Prostate gland (tissue), 2 donors: ENCODE data around the gene KCTD17. TPM values are rescaled to one million over a fixed set of nuclear protein-coding genes. Genes with fewer than 3 reads are reported as not detected.

ENCODE experiments used
- DNase-seq: peaks from one replicate; pipeline ENCODE4 v3.0.0-alpha.2; 2019; ENCODE audit warnings: low spot score
- H3K27ac ChIP-seq, 2 donors: fragments of 200-600 bp; sonication (generic); 2 replicates each; pipeline ENCODE4 v1.5.1; 2017 to 2019
- H3K27me3 ChIP-seq: fragments of 200-600 bp; sonication (generic); replicated peaks from 2 replicates; pipeline ENCODE4 v1.5.1; 2019; ENCODE audit not compliant: insufficient read depth
- H3K36me3 ChIP-seq, 2 donors: fragments of 200-600 bp; sonication (generic); 1 replicate in 1 of 2; 2 replicates in 1 of 2; pipeline versions ENCODE4 v1.5.1 to v1.8.1; 2017 to 2019
- H3K4me1 ChIP-seq: fragments of 200-600 bp; sonication (generic); replicated peaks from 2 replicates; pipeline ENCODE4 v1.5.1; 2019
- H3K4me3 ChIP-seq, 2 donors: fragments of 200-600 bp; sonication (generic); 2 replicates each; pipeline ENCODE4 v1.5.1; 2017 to 2019
- H3K9me3 ChIP-seq: fragments of 200-600 bp; sonication (generic); 2 replicates; pipeline ENCODE4 v1.5.1; 2017
- POLR2A ChIP-seq: fragments of 450-650 bp; IDR thresholded peaks from one replicate; pipeline ENCODE4 v1.6.1; 2016; ENCODE audit warnings: antibody characterized with exemption, mild to moderate bottlenecking
- POLR2AphosphoS5 ChIP-seq: sonication (generic); formaldehyde crosslinking; IDR thresholded peaks from one replicate; pipeline ENCODE4 v1.6.1; 2017; ENCODE audit warnings: antibody characterized with exemption
- WGBS: methylation state at CpG from one replicate; pipeline ENCODE4 v1.1.5; 2018; 5-methylcytosine and 5-hydroxymethylcytosine counted together
- intact Hi-C: fragments of 100-400 bp; cut with DNase I; formaldehyde crosslinking; loops from one replicate; pipeline ENCODE4 v1.14.2; 2022
- total RNA-seq, 2 donors: library from RNA; depleted of rRNA; stranded (reverse); fragments of >200 nt; gene quantifications; one replicate each; pipeline ENCODE4 v1.1.0, GENCODE V29; 2016
- TF ChIP-seq, protein P1 (sequence below), 4 experiments: fragments of 200-600 bp in 2 of 4; fragments of 450-650 bp in 2 of 4; sonication (generic) in 2 of 4; IDR thresholded peaks; 1 replicate in 3 of 4; 2 replicates in 1 of 4; pipeline ENCODE4 v1.5.1; 2016 to 2019; ENCODE audit warnings: antibody characterized with exemption in 4 of 4, mild to moderate bottlenecking in 2 of 4, moderate library complexity in 2 of 4

Gene KCTD17
- total RNA-seq, 2 donors from 2014 or later, result 7.8 to 32.4 TPM

DNA sequence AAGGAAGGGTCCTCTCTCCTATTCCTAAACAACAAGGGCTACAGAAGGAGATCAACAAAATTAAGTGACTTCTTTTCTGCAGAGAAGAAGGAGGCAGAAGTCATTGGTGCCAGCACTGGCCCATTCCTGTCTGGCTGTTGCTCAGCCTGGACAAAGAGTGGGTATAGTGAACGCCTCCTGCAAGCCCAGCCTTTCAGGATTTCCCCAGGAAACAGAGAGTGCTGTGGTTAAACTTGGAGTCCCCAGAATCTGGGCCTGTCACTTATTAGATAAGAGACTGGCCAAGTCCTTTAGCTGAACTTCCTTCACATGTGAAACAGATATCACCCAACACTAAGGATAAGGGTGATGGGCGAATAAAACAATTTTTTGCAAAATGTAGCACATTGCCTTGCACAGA is 43.2 kb upstream of the KCTD17 start:
- 77% methylated on average over 2 of the region's 2 CpGs for WGBS
- no peaks in the 10 kb centered on the region for H3K9me3 ChIP-seq
- no peaks in the 10 kb centered on the region for H3K36me3 ChIP-seq
- H3K4me3 ChIP-seq, result no peak overlapping the region
- no peak overlapping the region for H3K27ac ChIP-seq
- intact Hi-C loops, result no loop called here
- no peaks in the 10 kb centered on the region for H3K4me1 ChIP-seq
- TF ChIP-seq, protein P1, sequence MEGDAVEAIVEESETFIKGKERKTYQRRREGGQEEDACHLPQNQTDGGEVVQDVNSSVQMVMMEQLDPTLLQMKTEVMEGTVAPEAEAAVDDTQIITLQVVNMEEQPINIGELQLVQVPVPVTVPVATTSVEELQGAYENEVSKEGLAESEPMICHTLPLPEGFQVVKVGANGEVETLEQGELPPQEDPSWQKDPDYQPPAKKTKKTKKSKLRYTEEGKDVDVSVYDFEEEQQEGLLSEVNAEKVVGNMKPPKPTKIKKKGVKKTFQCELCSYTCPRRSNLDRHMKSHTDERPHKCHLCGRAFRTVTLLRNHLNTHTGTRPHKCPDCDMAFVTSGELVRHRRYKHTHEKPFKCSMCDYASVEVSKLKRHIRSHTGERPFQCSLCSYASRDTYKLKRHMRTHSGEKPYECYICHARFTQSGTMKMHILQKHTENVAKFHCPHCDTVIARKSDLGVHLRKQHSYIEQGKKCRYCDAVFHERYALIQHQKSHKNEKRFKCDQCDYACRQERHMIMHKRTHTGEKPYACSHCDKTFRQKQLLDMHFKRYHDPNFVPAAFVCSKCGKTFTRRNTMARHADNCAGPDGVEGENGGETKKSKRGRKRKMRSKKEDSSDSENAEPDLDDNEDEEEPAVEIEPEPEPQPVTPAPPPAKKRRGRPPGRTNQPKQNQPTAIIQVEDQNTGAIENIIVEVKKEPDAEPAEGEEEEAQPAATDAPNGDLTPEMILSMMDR (IDR thresholded peaks at IDR 0.05), result no peak
- TF ChIP-seq POLR2AphosphoS5 (no peak), POLR2A (no peak)
- no peaks in the 10 kb centered on the region for H3K27me3 ChIP-seq
- no peak for DNase-seq

DNA sequence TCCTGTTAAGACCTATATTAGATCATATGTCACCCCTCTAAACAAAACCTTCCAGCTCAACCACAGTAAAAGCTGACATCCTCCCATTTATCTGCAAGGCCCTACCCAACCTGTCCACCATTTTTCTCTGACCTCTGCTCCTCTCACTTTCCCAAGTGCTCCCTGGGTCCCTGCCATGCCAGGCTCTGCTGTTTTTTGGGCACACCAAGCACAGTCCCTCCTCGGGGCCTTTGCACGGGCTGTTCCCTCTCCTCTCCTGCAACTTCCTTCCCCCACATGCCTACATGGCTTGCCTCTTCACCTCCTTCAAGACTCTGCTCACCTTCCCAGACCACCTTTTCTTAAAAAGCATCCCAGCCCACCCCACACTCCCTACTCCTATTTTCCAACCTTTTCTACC is 42.1 kb upstream of the KCTD17 start:
- H3K36me3 ChIP-seq, result no peaks in the 10 kb centered on the region
- H3K4me3 ChIP-seq, result no peak overlapping the region
- DNase-seq, result no peak
- no peaks in the 10 kb centered on the region for H3K27me3 ChIP-seq
- H3K27ac ChIP-seq, result no peak overlapping the region
- H3K9me3 ChIP-seq, result no peaks in the 10 kb centered on the region
- TF ChIP-seq POLR2A (no peak), POLR2AphosphoS5 (no peak)
- TF ChIP-seq, protein P1 (IDR thresholded peaks at IDR 0.05), result no peak
- WGBS, result 83% methylated on average over 2 of the region's 2 CpGs
- intact Hi-C loops, result no loop called here
- no peaks in the 10 kb centered on the region for H3K4me1 ChIP-seq

GRCh38 chr22:37010174-37010573 is 41.4 kb upstream of the KCTD17 start:
- intact Hi-C loops, result no loop called here

DNA sequence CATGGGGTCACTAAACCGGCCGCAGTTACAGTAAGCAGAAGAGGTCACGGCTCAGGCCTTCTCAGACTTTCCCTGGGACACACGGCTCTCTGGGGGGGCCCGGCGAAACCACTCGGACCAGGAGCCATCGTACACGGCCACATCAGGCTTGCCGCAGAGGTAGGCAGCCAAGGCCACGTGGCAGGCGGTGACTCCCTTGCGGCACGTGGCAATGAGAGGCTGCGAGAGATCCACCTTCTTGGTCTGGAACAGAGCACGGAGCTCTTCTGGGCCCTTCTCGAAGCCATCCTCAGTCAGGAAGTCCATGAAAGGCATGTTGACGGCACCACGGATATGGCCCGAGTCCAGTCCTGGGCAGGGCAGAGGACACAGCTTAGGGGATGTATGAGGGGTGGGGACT is 40.6 kb upstream of the KCTD17 start:
- TF ChIP-seq POLR2A (no peak), POLR2AphosphoS5 (no peak)
- TF ChIP-seq, protein P1 (IDR thresholded peaks at IDR 0.05), result no peak
- no peaks in the 10 kb centered on the region for H3K4me1 ChIP-seq
- no peaks in the 10 kb centered on the region for H3K27me3 ChIP-seq
- no peak for DNase-seq
- 89% methylated on average over 20 of the region's 20 CpGs for WGBS
- no peak overlapping the region for H3K4me3 ChIP-seq
- no peak overlapping the region for H3K27ac ChIP-seq
- intact Hi-C loops, result no loop called here
- no peaks in the 10 kb centered on the region for H3K36me3 ChIP-seq
- no peaks in the 10 kb centered on the region for H3K9me3 ChIP-seq

More at GRCh38 chr22:37010174-37010573, 41.4 kb upstream of the KCTD17 start:
- Histone ChIP-seq H3K4me1 (no peaks in the 10 kb centered on the region), H3K27me3 (no peaks in the 10 kb centered on the region), H3K36me3 (no peaks in the 10 kb centered on the region), H3K27ac (no peak overlapping the region), H3K4me3 (no peak overlapping the region), H3K9me3 (no peaks in the 10 kb centered on the region)
- TF ChIP-seq POLR2AphosphoS5 (no peak), POLR2A (no peak)
- TF ChIP-seq, protein P1 (IDR thresholded peaks at IDR 0.05), result no peak
- DNase-seq, result no peak
- WGBS, result 75% methylated on average over 4 of the region's 4 CpGs

GRCh38 chr22:37011472-37011871 is 40.1 kb upstream of the KCTD17 start:
- Histone ChIP-seq H3K27ac (no peak overlapping the region), H3K9me3 (no peaks in the 10 kb centered on the region), H3K4me3 (no peak overlapping the region), H3K4me1 (no peaks in the 10 kb centered on the region), H3K27me3 (no peaks in the 10 kb centered on the region), H3K36me3 (no peaks in the 10 kb centered on the region)
- TF ChIP-seq, protein P1 (IDR thresholded peaks at IDR 0.05), result no peak
- TF ChIP-seq POLR2AphosphoS5, result no peak
- TF ChIP-seq POLR2A, result no peak
- no peak for DNase-seq
- 91% methylated on average over 3 of the region's 3 CpGs for WGBS
- intact Hi-C loops, result no loop called here
